HTERT RPE-1 (cell line): ENCODE results near the gene UBE2Q1.

Experiments used
- in situ Hi-C: fragments of 300-500 bp; cut with MboI; formaldehyde crosslinking; loops from 4 replicates; pipeline ENCODE4 v1.14.3; 2020; ENCODE audit warnings: low sequenced_read_pairs

UBE2Q1 gene

GRCh38 chr1:154512760-154513159 is 45.7 kb downstream of the UBE2Q1 start:
- in situ Hi-C loops, result no loop called here

GRCh38 chr1:154503898-154504297 is 54.6 kb downstream of the UBE2Q1 start:
- in situ Hi-C loops, result no loop called here

GRCh38 chr1:154502744-154503115 is 55.7 kb downstream of the UBE2Q1 start:
- in situ Hi-C loops, result no loop called here

GRCh38 chr1:154502066-154502743 is 56.3 kb downstream of the UBE2Q1 start, which contains the start of the genes SHE and TDRD10:
Gene SHE (minus strand): TSS chr1:154502412. CDS start chr1:154502026, 386 bp downstream.
Gene TDRD10 (plus strand): TSS chr1:154502219. CDS start chr1:154506904, 4,685 bp downstream.
- in situ Hi-C loops, result no loop called here

- in situ Hi-C loops, result no loop called here
Observed at GRCh38 chr1:154501423-154502065, 56.9 kb downstream of the UBE2Q1 start.

- in situ Hi-C loops, result no loop called here
Observed at GRCh38 chr1:154500533-154500932, 57.9 kb downstream of the UBE2Q1 start.

- in situ Hi-C loops, result no loop called here
Observed at GRCh38 chr1:154499446-154499845, 59.0 kb downstream of the UBE2Q1 start.
